ENCODE measurements around the gene C12orf57.

GRCh38 chr12:6961278-6961694, 17.5 kb downstream of the C12orf57 start:
- no peak for TF ChIP-seq CTCF (IDR thresholded peaks at IDR 0.05; ENCODE audit: control extremely low read depth in 1 of 3, insufficient read depth in 1 of 3, low read depth in 1 of 3, low read length in 3 of 3)
- no peak for TF ChIP-seq TCF12 (IDR thresholded peaks at IDR 0.05; ENCODE audit: low read depth, low read length)
- TF ChIP-seq GTF2F1 (IDR thresholded peaks at IDR 0.05; ENCODE audit: borderline replicate concordance, low read depth, low read length): no peak
- TF ChIP-seq POLR2AphosphoS5 (IDR thresholded peaks at IDR 0.05; ENCODE audit: low read depth, low read length): no peak

Data from H1 (cell line).